Iris pigment epithelial cell (primary cell): ENCODE results near the gene C22orf39.

Experiments
- DNase-seq: peaks from one replicate; pipeline ENCODE4 v3.0.0-alpha.2; 2011; ENCODE audit warnings: low read depth

C22orf39 gene

DNA sequence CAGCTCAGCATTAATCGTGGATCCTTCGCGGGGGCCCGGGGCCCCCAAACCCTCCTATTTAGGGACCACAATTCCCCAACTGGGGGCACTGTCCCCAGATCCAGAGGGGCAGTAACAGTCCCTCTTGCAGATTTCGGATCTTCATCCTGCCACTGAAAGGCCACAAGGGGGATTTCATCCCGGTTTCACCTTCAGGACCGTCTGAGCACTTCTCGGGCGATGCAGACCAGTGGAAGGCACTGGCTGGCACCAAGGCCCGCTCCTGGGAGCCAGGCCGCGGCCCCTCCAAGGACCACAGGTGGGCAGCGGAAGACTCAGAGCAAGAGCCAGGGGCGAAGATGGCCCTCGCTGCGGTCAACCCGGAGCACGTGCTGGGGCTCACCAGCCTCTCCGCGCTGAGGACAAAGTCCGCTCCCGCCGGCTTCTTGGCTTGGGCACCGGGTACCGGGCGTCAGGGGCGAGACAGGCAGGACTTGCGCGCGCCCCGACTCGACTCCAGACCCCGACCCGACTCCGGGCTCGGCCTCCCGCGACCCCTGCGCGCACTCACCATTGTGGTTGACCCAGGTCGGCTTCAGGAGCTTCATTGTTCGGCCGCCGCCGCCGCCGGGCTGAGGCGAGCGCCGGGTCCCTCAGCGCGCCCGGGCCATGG, 16.5 kb downstream of the C22orf39 start:
- peak; percentile 42 for DNase-seq

DNA sequence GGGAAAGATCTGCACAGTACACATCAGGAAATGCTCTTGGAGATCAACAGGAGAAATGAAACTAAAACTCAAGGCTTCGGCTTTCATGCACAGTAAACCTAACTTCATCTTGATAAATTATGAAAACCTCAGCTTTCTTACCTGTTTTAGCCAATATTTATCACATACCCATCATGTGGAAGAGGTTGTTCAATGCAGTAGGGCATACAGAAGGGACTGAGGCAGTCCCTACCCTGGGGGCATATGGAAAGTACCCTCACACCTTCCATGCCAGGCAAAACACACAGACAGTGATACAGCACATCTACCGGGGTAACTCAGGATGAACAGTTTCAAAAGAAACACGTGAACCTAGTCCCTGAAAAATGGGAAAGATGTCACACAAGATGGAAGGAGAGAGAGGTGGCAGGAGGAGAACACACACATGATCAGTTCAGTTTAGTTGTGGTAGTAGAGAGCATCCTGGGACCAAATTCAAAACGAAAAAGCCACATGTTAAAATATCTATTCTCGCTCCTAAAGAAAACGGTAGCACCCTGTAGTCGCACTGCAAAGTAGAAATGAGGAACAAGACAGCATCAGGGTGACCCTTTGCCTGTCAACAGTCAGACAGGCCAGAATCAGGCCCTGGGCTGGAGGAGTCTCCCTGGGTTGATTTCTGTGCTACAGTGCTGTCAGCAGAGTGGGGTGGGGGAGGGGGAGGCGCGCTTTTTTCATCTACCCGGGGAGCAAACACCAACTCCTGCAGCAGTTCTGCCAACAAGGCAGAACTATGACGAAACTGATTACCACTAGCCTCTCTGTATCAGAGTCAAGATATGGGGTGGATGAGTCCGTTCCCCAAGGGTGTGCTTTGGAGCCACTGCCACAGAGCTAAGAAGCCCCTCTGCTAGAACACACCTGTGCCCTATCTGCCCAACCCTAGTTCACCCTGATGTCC, 17.3 kb downstream of the C22orf39 start:
- DNase-seq, result peak; percentile 85

GRCh38 chr22:19424186-19424500, 23.4 kb downstream of the C22orf39 start:
- DNase-seq, result no peak

DNA sequence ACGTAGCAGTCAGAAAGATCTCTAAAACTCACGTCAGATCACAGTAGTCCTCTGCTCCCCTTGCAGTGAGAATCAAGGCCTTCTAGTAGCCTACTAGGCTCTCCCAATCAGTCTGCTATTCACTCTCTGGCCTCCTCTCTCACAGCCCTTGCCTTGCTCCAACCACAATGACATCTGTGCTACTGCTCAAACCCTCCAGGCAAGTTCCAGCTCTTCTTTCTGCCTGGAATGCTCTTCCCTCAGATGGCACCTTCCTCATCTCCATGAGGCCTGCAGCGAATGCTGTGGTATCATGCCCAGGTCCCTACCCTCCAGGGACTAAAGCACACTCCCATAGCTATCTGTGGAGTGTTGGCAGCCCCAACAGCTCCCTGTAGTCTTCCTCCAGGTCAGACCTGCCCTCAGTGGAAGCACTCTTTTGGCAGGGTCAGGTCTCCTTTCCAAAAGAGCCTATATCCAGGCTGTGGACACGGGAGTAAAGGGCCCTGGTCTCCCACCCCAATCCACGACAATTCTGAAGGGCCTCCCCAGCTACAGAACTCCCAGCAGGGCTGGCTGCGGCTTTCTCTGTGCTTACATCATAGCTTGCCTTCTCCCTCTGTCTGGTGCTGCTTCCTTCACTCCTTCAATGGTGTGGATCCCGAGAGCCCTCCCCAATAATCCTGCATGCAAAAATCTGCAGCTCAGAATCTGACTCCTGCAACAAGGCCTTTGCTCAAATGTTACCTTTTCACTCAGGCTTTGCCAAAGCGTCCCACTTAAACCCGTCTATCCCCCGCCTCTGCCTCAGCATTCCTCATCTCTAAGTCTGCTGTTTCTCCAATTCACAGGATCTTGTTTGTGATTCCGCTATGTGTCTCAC, 24.8 kb downstream of the C22orf39 start:
- DNase-seq, result no peak

DNA sequence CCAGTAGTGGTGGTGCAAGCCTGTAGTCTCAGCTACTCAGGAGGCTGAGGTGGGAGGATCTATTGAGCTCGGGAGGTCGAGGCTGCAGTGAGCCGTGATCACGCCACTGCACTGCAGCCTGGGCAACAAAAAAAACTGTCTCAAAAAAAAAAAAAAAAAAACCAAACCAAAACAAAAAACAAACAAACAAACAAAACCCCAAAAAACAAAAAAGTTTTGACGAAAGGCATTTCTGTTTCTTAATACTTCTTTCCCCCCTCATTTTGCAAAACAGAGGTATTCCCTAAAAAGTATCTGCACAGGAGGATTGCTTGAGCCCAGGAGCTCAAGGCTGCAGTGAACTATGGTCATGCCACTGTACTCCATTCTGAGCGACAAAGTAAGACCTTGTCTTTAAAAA, 27.2 kb downstream of the C22orf39 start:
- DNase-seq, result no peak

DNA sequence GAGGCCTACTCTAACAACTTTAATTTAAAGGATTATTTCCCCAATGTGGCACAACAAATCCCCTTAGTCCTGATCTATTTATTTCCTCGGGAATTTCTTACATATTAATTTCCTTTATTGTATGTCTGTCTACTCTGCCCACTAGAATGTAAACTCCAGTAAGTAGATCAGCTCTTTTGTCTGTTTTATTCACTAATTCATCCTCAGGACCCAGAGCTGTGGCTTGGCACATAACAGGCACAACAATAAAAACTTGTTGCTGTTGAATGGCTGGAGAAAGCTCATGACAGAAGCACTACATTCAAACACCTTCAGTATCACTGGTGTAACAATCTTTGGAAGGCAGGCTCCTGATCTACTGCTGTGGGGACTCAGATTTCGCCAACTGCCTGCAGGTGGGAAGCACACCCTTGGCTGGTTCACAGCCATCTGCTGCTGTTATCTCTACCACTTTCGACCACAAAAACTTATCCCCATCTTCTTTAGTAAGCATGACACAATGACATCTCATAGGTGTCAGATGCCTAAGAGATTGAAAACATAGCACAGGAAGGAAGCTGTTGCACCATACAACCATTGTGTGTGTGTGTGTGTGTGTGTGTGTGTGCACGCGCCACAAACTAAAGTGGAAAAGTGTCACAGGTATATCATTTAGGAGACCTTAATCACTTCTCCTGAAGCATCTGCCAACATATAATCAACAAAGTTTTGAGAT, 27.9 kb downstream of the C22orf39 start:
- DNase-seq, result peak; percentile 11

- DNase-seq, result no peak
Measured at GRCh38 chr22:19419086-19419463, 28.4 kb downstream of the C22orf39 start.

GRCh38 chr22:19412923-19413322, 34.6 kb downstream of the C22orf39 start:
- DNase-seq, result no peak

DNA sequence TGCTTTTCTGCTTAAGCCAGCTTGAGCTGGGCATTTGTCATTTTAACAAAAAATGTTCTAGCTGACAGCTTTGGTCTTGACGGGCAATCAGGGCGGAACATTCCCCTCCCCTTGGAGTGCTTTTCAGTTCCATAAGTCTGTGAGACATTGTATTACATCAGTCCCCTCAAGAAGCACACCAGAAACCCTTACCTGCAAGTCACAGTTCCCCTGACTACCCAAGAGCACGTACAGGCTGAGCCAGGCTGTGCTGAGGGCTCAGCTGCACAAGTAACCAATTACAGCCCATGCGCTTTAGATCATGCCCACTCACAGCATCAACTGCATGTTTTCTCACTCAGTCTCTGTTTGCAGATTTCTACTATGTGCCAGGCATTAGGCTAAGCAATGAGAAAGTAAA, 35.0 kb downstream of the C22orf39 start:
- DNase-seq, result no peak

- no peak for DNase-seq
Measured at GRCh38 chr22:19411690-19412045, 35.8 kb downstream of the C22orf39 start.

GRCh38 chr22:19410941-19411689, 36.4 kb downstream of the C22orf39 start:
- no peak for DNase-seq

DNA sequence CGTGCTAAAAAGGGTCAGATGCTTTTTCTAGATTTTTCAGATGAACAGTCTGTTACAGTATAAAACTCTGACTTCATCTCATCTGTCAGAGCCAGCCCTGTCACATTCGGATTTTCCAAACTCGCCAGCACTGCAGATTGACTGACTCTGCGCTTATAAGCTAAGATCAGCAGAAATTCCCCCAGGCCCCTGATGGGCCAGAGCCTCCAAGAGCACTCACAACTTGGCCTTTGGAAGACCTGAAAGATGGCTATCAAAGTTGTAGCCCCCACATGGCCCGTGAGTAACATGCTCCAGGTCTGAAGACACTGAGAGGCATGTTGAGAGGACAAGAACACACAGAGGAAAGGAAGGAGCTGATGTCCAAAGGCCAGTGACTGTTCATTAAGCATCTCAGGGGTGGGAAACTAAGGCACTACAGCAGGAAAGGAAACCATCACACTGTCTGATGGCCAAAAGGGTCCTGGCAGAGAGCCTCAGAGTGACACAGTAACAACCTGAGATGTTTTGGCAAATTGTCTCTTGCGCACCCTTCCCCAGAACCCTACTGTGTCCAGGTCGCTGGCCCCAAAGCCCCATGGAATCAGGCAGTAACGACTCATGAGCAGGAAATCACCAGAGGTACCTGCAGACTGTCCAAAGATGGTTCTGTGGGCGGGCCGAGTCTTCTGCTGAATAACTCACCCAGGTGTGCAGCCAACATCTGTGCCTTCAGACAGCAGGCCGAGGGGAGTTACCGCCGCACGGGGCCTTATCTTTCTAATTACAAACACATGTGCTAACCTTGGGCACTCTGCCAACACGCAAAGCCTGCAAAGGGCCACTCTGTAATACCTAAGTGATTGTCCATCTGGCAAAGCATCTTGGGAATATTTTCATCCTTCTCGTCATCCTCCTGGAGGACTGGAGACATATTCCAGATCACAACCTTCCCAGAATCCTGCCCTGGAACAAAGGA, 39.6 kb downstream of the C22orf39 start:
- peak; percentile 51 for DNase-seq

DNA sequence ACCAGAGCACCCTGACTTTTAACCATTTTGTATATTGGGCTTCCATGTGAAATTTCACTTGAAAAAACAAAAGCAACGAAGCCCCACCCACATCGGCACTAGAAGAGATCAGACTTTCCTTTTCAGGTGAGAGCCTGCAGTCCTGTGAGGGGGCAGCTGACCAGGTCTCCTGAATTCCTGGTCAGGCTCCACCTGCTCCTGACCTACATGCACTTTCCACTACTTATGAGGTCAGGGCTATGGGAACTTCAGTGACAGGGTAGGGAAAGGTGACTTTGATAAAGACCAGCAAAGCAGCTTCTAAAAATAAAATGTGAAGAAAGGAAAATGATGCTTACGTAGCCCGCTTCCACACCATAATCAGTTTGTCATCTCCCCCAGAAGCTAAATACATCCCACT, 40.7 kb downstream of the C22orf39 start:
- no peak for DNase-seq

- no peak for DNase-seq
Measured at GRCh38 chr22:19406281-19406811, 41.2 kb downstream of the C22orf39 start.

DNA sequence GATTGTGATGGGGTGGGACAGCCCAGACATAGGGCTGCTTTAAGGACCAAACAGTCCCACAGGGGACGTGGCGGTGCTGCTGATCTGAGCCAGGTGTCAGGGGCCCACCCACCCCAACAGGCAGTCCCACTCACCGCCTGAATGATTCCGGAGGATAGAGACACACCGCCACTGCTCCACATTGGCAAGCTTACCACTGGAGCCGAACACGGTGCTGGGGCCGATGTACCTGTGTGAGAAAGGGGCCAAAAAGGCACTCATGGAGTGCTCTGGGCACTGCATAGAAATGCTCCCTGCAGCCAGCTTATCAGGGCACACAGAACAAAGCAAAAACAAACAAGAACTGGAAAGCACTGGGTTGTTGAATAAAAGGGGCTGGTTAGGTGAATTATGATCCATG, 41.9 kb downstream of the C22orf39 start:
- DNase-seq, result no peak

GRCh38 chr22:19405133-19405532, 42.4 kb downstream of the C22orf39 start:
- no peak for DNase-seq

- DNase-seq, result no peak
Measured at GRCh38 chr22:19404676-19405075, 42.8 kb downstream of the C22orf39 start.

GRCh38 chr22:19402642-19403191, 44.8 kb downstream of the C22orf39 start:
- no peak for DNase-seq

DNA sequence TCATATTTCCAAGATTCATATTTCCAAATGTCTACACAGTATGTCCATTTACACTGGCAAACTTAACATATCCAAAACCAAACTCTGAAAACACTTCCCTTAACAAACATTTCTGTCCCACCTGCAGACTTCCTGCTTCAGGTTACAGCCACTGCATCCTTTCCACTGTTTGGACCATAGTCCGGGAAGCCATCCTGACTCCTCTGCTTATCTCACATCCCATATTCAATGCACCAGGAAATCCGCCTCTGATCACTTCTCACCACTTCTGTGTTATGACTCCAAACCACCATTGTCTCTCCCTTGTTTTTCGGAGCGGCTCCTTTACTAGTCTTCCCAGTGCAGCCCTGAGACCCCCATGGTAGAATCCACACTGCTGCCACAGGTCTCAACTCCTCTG, 46.0 kb downstream of the C22orf39 start:
- DNase-seq, result no peak

DNA sequence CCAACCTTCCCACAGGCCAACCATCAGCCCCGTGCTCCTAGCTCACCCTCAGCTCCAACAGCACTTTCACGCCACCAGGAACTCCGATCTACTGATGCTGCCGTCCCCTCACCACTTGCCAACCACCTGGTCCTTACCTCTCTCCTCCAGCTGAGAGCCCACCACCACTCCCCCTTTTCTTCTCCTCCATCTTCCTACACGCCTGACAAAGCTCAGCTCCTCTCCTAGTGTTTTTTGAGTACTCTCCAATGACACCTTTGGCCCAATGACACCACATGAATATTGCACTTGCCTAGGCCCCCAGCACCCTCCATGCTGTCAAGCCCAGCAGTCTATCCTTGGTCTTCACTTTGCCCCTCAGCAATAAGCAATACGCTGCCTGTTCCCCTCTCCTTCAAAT, 46.6 kb downstream of the C22orf39 start:
- no peak for DNase-seq
